AG04449 (cell line): ENCODE results near the gene PDE4D.

ENCODE experiments used
- CTCF ChIA-PET: fragments of 350-600 bp; formaldehyde crosslinking; extraction: SDS; loops from one replicate; lab custom pipeline; 2021; ENCODE audit warnings: antibody characterized with exemption; lab: Yijun Ruan, JAX
- POLR2A ChIA-PET: fragments of 400-600, 350-600 bp; formaldehyde crosslinking; extraction: SDS; loops from one replicate; lab custom pipeline; 2020; ENCODE audit warnings: antibody characterized with exemption, inconsistent platforms; lab: Yijun Ruan, JAX
- DNase-seq: peaks from one replicate; pipeline ENCODE4 v3.0.0-alpha.2; 2010; ENCODE audit warnings: low read depth, low spot score
- H3K4me3 ChIP-seq: 2 replicates; pipeline ENCODE4 v1.5.1; 2011; ENCODE audit warnings: low read depth, mild to moderate bottlenecking, control low read depth, low read length
- TF ChIP-seq, protein P1 (sequence below): IDR thresholded peaks from one replicate; pipeline ENCODE4 v1.5.1; 2011; ENCODE audit warnings: mild to moderate bottlenecking, moderate library complexity, low read length, control low read depth, inconsistent platforms; ENCODE audit not compliant: insufficient read depth; ENCODE audit errors: missing control alignments

Gene PDE4D

DNA sequence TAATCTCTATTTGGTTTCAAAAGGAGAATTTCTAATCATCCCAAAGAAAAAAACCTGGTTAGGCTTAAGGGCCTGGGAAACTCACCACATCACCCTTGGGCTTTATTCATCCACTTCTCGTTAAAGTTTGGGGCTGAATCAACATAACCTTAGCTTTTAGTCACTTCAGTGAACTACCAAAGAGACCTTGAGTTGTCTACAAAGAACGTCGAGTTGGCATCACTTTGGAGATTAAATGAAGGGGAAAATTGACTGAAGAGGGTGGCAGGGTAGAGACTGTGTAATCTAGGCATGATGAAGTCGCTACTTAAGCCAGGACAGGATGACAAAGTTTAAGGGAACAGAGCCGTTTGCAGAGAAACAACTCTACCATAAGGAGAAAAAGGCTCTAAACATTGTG lies 969.2 kb downstream of the PDE4D start:
- POLR2A ChIA-PET: no interaction called here
- TF ChIP-seq, protein P1, sequence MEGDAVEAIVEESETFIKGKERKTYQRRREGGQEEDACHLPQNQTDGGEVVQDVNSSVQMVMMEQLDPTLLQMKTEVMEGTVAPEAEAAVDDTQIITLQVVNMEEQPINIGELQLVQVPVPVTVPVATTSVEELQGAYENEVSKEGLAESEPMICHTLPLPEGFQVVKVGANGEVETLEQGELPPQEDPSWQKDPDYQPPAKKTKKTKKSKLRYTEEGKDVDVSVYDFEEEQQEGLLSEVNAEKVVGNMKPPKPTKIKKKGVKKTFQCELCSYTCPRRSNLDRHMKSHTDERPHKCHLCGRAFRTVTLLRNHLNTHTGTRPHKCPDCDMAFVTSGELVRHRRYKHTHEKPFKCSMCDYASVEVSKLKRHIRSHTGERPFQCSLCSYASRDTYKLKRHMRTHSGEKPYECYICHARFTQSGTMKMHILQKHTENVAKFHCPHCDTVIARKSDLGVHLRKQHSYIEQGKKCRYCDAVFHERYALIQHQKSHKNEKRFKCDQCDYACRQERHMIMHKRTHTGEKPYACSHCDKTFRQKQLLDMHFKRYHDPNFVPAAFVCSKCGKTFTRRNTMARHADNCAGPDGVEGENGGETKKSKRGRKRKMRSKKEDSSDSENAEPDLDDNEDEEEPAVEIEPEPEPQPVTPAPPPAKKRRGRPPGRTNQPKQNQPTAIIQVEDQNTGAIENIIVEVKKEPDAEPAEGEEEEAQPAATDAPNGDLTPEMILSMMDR: no peak
- CTCF ChIA-PET: interaction anchor here (1.0 to 1.2 kb wide), 2 partner anchors 38 to 250 kb away, joined by 3 read pairs; no protein-coding TSS in a partner anchor
- no peak overlapping the region for H3K4me3 ChIP-seq
- DNase-seq: no peak

DNA sequence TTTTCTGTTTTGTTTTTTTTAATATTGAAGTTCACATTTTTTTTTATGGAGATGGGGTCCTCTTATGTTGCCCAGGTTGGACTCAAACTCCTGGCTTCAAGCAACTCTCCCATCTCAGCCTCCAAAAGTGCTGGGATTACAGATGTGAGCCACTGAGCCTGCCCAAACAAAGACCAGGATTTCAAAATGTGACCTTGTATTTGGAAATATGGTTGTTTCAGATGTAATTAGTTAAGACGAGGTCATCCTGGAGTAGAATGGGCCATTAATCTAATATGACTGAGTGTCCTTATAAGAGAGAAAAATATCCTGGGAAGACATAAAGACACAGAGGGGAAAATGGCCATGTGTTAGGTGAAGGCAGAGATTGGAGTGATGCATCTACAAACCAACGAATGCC lies 970.2 kb downstream of the PDE4D start:
- no peak overlapping the region for H3K4me3 ChIP-seq
- POLR2A ChIA-PET: no interaction called here
- TF ChIP-seq, protein P1: no peak
- no peak for DNase-seq
- CTCF ChIA-PET: interaction anchor here (1.0 to 1.2 kb wide), 2 partner anchors 37 to 251 kb away, joined by 3 read pairs; no protein-coding TSS in a partner anchor

DNA sequence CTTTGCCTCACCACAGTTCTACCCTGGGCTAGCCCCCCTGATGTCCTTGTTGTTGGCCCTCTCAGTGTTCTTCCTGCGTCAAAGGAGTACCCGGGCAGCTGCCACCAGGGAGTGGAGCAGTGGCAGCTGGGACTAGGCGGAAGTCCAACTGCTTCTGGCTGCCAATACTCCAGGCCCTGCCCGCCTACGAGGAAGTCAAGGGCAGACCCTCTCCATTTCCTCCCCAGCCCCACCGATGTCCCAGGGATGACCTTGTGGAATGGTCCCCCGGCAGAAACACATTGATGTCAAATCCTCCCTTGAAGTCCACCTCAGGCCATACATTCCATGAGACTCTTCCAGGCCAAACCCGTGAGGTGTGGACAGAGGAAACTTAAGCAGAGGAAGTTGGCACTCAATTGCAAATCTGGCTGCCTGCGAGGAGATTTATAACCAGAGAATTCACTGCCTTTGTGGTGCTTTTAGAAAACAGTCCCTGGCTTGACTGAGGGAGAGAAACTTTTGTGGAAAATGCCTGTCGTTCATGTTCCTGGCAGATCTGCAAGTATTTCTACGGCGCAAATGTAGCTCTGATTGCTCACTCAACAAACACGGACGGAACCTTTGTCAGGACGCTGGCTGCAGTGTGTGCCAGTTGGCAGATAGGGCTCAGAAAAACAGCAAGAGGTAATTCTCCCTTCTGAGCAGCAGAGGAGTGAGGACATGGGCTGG lies 970.9 kb downstream of the PDE4D start:
- TF ChIP-seq, protein P1: no peak

DNA sequence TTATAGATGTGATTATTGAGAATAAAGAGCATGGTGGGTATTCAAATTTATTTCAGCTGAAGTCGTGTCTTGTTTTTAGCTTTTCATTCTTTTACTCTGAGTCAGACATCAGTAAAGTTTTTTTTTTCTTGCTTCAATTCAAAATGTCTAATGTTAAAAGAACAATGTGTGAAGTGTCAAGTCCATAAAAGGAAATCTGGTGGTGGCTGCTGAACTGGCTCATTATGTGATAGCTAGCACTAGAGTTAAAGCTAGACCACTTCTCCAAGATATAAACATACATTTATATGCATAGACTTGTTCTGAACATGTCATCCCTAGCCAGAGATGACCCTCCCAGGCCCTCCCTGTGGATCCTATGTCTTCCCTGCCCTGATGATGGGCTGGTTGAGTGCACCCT lies 972.4 kb downstream of the PDE4D start:
- DNase-seq: no peak
- TF ChIP-seq, protein P1: no peak
- POLR2A ChIA-PET: no interaction called here
- H3K4me3 ChIP-seq: no peak overlapping the region
- CTCF ChIA-PET: interaction anchor here (1.9 kb wide), 1 partner anchor 34 kb away, joined by 7 read pairs; no protein-coding TSS in a partner anchor

More for the DNA sequence above, 970.9 kb downstream of the PDE4D start:
- no peak for DNase-seq
- H3K4me3 ChIP-seq: no peak overlapping the region
- POLR2A ChIA-PET: no interaction called here
- CTCF ChIA-PET: no interaction called here

DNA sequence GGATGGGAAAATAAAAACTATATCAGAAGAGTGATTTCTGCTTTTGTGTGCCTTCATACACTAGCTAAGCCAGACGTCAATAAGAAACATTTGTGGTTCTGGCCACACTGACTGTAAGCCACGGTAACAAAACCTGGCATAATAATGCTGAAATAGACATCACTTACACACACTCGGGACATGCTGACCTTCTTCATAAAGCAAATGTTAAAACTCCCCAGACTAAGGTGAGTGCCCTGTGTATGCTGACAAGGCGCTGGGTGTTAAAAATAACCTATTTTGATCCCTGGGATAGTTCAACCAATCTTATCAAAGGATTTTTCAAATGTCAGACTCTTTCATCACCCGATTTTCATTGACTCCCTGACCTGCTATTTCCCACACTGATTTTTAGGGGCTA lies 973.7 kb downstream of the PDE4D start:
- no peak for DNase-seq
- TF ChIP-seq, protein P1: no peak
- H3K4me3 ChIP-seq: no peak overlapping the region
- CTCF ChIA-PET: interaction anchor here (1.9 kb wide), 1 partner anchor 33 kb away, joined by 7 read pairs; no protein-coding TSS in a partner anchor
- POLR2A ChIA-PET: no interaction called here
